BJ (cell line): ENCODE results near the gene ZSCAN25. TPM values are rescaled to one million over a fixed set of nuclear protein-coding genes. Genes with fewer than 3 reads are reported as not detected.

ENCODE experiments used
- CTCF ChIA-PET: fragments of 350-600 bp; formaldehyde crosslinking; extraction: SDS; loops from one replicate; lab custom pipeline; 2021; ENCODE audit warnings: antibody characterized with exemption, inconsistent platforms; lab: Yijun Ruan, JAX
- POLR2A ChIA-PET: fragments of 300-600 bp; sonication (Branson Sonifier 250); formaldehyde crosslinking; extraction: SDS; loops from one replicate; lab custom pipeline; 2021; ENCODE audit warnings: antibody characterized with exemption; lab: Charles Lee
- DNase-seq: peaks from one replicate; pipeline ENCODE4 v3.0.0-alpha.2; 2011; ENCODE audit warnings: low read depth
- H3K27me3 ChIP-seq: 2 replicates; pipeline ENCODE4 v1.6.0; 2011; ENCODE audit warnings: low read length; ENCODE audit not compliant: control insufficient read depth, insufficient read depth
- H3K36me3 ChIP-seq: 2 replicates; pipeline ENCODE4 v1.5.1; 2011; ENCODE audit warnings: low read length; ENCODE audit not compliant: control insufficient read depth, insufficient read depth
- H3K4me3 ChIP-seq: 2 replicates; pipeline ENCODE4 v1.5.1; 2011; ENCODE audit warnings: low read depth, mild to moderate bottlenecking, control low read depth, low read length
- CTCF ChIP-seq: IDR thresholded peaks from 2 replicates; pipeline ENCODE4 v1.5.1; 2011; ENCODE audit warnings: low read depth, mild to moderate bottlenecking, control low read depth, inconsistent platforms, low read length, moderate library complexity; ENCODE audit not compliant: insufficient read depth
- polyA plus RNA-seq: library from polyadenylated mRNA; depleted of rRNA; stranded (reverse); fragments of >200 nt; gene quantifications from 2 replicates; pipeline ENCODE4 v1.2.3, GENCODE V29; 2011

The ZSCAN25 gene
- polyA plus RNA-seq, 1 experiment: 9.3 TPM

- DNase-seq: no peak
- CTCF ChIA-PET: no interaction called here
Measured at GRCh38 chr7:99606531-99606930, 10.2 kb upstream of the ZSCAN25 start.

GRCh38 chr7:99607548-99607947, 9.2 kb upstream of the ZSCAN25 start:
- POLR2A ChIA-PET: no interaction called here
- no peak for TF ChIP-seq CTCF
- Histone ChIP-seq H3K4me3 (no peak overlapping the region), H3K36me3 (no peaks in the 10 kb centered on the region), H3K27me3 (peaks cover 5% of the 10 kb centered on the region)
- CTCF ChIA-PET: no interaction called here
- no peak for DNase-seq

More at GRCh38 chr7:99606531-99606930, 10.2 kb upstream of the ZSCAN25 start:
- TF ChIP-seq CTCF: no peak
- H3K4me3 ChIP-seq: no peak overlapping the region
- H3K27me3 ChIP-seq: peaks cover 5% of the 10 kb centered on the region
- no peaks in the 10 kb centered on the region for H3K36me3 ChIP-seq
- POLR2A ChIA-PET: no interaction called here

GRCh38 chr7:99614495-99614894, 2.3 kb upstream of the ZSCAN25 start:
- peaks cover under 1% of the 10 kb centered on the region; the same call in 1 of the 2 replicates for H3K36me3 ChIP-seq
- peaks cover 2% of the 10 kb centered on the region; the same call in 1 of the 2 replicates for H3K27me3 ChIP-seq
- no peak overlapping the region for H3K4me3 ChIP-seq
- POLR2A ChIA-PET: no interaction called here
- CTCF ChIA-PET: no interaction called here
- TF ChIP-seq CTCF: no peak
- no peak for DNase-seq

- no peak for TF ChIP-seq CTCF
Measured at GRCh38 chr7:99615989-99616358, 772 bp upstream of the ZSCAN25 start.

DNA sequence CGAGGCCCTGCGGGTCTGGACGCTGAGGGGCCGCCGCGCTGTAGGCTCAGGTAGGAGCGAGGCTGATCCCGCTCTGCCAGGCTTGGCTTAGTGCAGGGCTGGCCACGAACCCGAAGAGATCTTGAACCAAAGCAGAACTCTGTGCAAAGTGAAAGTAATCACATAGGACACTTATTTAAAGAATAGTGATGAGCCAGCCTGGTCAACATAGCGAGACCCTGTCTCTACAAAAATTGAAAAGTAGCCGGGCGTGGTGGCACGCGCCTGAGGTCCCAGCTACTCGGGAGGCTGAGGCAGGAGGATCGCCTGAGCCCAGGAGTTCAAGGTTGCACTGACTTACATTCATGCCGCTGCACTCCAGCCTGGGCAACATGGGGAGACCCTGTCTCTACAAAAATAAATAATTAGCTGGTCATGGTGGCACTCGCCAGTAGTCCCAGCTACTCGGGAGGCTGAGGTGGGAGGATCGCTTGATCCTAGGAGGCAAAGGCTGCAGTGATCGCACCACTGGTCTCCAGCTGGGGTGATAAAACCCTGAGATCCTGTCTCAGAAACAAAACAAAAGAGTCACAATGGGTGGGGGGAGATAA, 541 bp downstream of the ZSCAN25 start:
- H3K27me3 ChIP-seq: no peaks in the 10 kb centered on the region
- peak overlapping the region; percentile 95 for H3K4me3 ChIP-seq
- ChIA-PET POLR2A (no interaction called here), CTCF (interaction anchor here (1.4 kb wide), 1 partner anchor 59 kb away, joined by 4 read pairs; no protein-coding TSS in a partner anchor)
- DNase-seq: no peak
- no peak for TF ChIP-seq CTCF
- H3K36me3 ChIP-seq: peaks cover 18% of the 10 kb centered on the region

More at GRCh38 chr7:99615989-99616358, 772 bp upstream of the ZSCAN25 start:
- ChIA-PET POLR2A (no interaction called here), CTCF (interaction anchor here (0.6 to 1.6 kb wide), 3 partner anchors 9 to 58 kb away, joined by 3 to 4 read pairs (median 4); no protein-coding TSS in a partner anchor)
- peak overlapping the region; percentile 95 for H3K4me3 ChIP-seq
- H3K36me3 ChIP-seq: peaks cover 10% of the 10 kb centered on the region
- H3K27me3 ChIP-seq: no peaks in the 10 kb centered on the region
- no peak for DNase-seq
